ENCODE data around the gene MMEL1. TPM values are rescaled to one million over a fixed set of nuclear protein-coding genes. Genes with fewer than 3 reads are reported as not detected.

The MMEL1 gene
- total RNA-seq, 1 donor from 2014 or later = 0.62 TPM

DNA sequence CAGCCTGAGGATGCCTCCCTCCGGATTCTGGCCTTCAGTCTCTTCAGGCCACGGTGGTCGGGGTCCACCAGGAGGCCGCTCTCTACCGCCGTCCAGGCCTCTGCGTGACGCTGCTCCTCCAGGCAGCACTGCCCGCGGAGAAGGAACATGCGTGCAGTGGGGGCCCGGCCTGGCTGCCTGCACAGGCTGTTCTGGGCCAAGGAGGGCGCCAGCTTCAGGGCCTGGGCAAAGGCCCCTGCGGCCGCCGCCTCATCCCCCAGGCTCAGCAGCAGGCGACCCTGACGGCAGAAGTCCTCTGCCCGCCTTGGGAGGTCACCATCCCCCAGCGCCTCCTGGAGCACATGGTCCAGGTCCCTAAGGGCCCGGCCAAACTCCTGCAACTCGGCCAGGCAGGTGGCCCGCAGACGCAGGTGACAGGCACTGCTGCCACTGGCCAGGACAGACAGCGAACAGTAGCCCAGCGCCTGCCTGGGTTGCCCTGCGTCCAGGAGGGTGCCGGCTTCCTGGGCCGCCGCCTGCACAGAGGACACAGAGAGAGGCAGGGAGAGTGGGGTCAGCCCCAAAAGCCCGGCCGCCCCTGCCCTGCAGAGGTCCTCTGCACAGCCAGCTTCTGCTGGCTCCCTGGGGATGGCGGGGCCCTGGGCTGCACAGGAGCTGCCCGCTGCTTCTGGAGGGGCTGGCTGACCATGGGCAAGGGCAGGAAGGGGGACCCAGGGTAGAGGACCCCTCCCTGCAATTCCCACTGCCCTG is 8.7 kb upstream of the MMEL1 start:
- DNase-seq (ENCODE audit: low spot score) = no peak
- no peaks in the 10 kb centered on the region for H3K27me3 Mint-ChIP-seq (ENCODE audit: low read depth)
- H3K27ac Mint-ChIP-seq (ENCODE audit: unreplicated experiment) = no peak overlapping the region
- TF ChIP-seq, protein P1, sequence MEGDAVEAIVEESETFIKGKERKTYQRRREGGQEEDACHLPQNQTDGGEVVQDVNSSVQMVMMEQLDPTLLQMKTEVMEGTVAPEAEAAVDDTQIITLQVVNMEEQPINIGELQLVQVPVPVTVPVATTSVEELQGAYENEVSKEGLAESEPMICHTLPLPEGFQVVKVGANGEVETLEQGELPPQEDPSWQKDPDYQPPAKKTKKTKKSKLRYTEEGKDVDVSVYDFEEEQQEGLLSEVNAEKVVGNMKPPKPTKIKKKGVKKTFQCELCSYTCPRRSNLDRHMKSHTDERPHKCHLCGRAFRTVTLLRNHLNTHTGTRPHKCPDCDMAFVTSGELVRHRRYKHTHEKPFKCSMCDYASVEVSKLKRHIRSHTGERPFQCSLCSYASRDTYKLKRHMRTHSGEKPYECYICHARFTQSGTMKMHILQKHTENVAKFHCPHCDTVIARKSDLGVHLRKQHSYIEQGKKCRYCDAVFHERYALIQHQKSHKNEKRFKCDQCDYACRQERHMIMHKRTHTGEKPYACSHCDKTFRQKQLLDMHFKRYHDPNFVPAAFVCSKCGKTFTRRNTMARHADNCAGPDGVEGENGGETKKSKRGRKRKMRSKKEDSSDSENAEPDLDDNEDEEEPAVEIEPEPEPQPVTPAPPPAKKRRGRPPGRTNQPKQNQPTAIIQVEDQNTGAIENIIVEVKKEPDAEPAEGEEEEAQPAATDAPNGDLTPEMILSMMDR (IDR thresholded peaks at IDR 0.05) = no peak
- peaks cover 4% of the 10 kb centered on the region for H3K9me3 Mint-ChIP-seq (ENCODE audit: low read depth)
- peaks cover 9% of the 10 kb centered on the region for H3K4me1 Mint-ChIP-seq (ENCODE audit: low read depth)
- no peaks in the 10 kb centered on the region for H3K36me3 Mint-ChIP-seq (ENCODE audit: low read depth)
- H3K4me3 Mint-ChIP-seq (ENCODE audit: unreplicated experiment) = peak overlapping the region; percentile 85

DNA sequence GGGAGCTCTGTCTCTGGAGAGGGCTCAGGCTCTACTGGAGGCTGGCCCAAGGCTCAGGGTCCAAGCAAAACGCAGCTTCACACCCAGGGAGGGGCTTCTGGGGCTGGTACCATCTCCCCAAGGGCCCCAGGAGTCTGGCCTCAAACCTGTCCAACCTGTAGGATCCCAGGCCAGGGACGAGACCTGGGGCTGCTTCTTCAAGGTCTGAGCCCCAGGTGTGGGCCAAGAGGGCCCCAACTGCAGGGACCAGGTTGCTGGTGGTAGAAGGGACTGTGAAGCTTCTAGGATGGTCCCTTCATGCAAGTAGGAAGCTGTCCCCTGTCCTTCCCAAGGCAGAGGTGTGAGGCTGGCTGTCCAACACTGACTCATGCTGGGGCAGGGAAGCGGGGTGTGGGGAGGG is 7.8 kb upstream of the MMEL1 start:
- peaks cover 9% of the 10 kb centered on the region for H3K4me1 Mint-ChIP-seq (ENCODE audit: low read depth)
- no peaks in the 10 kb centered on the region for H3K27me3 Mint-ChIP-seq (ENCODE audit: low read depth)
- DNase-seq (ENCODE audit: low spot score) = no peak
- no peak overlapping the region for H3K27ac Mint-ChIP-seq (ENCODE audit: unreplicated experiment)
- H3K36me3 Mint-ChIP-seq (ENCODE audit: low read depth) = no peaks in the 10 kb centered on the region
- no peaks in the 10 kb centered on the region for H3K9me3 Mint-ChIP-seq (ENCODE audit: low read depth)
- no peak overlapping the region for H3K4me3 Mint-ChIP-seq (ENCODE audit: unreplicated experiment)
- TF ChIP-seq, protein P1 (IDR thresholded peaks at IDR 0.05) = no peak

GRCh38 chr1:2639607-2640521 is 7.0 kb upstream of the MMEL1 start:
- H3K9me3 Mint-ChIP-seq (ENCODE audit: low read depth) = no peaks in the 10 kb centered on the region
- H3K4me1 Mint-ChIP-seq (ENCODE audit: low read depth) = peaks cover 9% of the 10 kb centered on the region
- TF ChIP-seq, protein P1 (IDR thresholded peaks at IDR 0.05) = no peak
- no peaks in the 10 kb centered on the region for H3K36me3 Mint-ChIP-seq (ENCODE audit: low read depth)
- no peaks in the 10 kb centered on the region for H3K27me3 Mint-ChIP-seq (ENCODE audit: low read depth)
- H3K27ac Mint-ChIP-seq (ENCODE audit: unreplicated experiment) = no peak overlapping the region
- no peak overlapping the region for H3K4me3 Mint-ChIP-seq (ENCODE audit: unreplicated experiment)
- DNase-seq (ENCODE audit: low spot score) = no peak

- Mint-ChIP-seq H3K4me3 (ENCODE audit: unreplicated experiment) (no peak overlapping the region), H3K27me3 (ENCODE audit: low read depth) (no peaks in the 10 kb centered on the region)
Measured at GRCh38 chr1:2639203-2639602, 6.4 kb upstream of the MMEL1 start.

More at GRCh38 chr1:2639203-2639602, 6.4 kb upstream of the MMEL1 start:
- Mint-ChIP-seq H3K4me1 (ENCODE audit: low read depth) (peaks cover 9% of the 10 kb centered on the region), H3K27ac (ENCODE audit: unreplicated experiment) (no peak overlapping the region), H3K9me3 (ENCODE audit: low read depth) (no peaks in the 10 kb centered on the region), H3K36me3 (ENCODE audit: low read depth) (no peaks in the 10 kb centered on the region)
- TF ChIP-seq, protein P1 (IDR thresholded peaks at IDR 0.05) = no peak
- no peak for DNase-seq (ENCODE audit: low spot score)

All from chondrocyte (in vitro differentiated cells).